ENCODE results near the gene ZBTB17.

GRCh38 chr1:15994590-15995351 lies 18.9 kb upstream of the ZBTB17 start:
- peak; percentile 62 for TF ChIP-seq CTCF (conservative IDR thresholded peaks at IDR 0.05; ENCODE audit: low read depth, low read length)
- TF ChIP-seq EZH2 (IDR thresholded peaks at IDR 0.05; ENCODE audit: borderline replicate concordance, low read depth, low read length, poor library complexity, severe bottlenecking) = no peak

Measured in A673 (cell line).